Uterus (tissue), 4 donors: Measurements from ENCODE around the gene SUCLG2. TPM values are rescaled to one million over a fixed set of nuclear protein-coding genes. Genes with fewer than 3 reads are reported as not detected.

Experiments
- DNase-seq, 2 donors: peaks; one replicate each; pipeline ENCODE4 v3.0.0-alpha.2; 2019 to 2020
- H3K27ac ChIP-seq, 2 donors: fragments of 200-600 bp; sonication (generic); 1 replicate in 1 of 2; 2 replicates in 1 of 2; pipeline ENCODE4 v1.5.1; 2016 to 2018
- H3K27me3 ChIP-seq, 2 donors: fragments of 200-600 bp; sonication (generic); one replicate each; pipeline ENCODE4 v1.5.1; 2018 to 2019; ENCODE audit warnings: control low read depth in 1 of 2
- H3K36me3 ChIP-seq, 2 donors: fragments of 200-600 bp; sonication (generic); one replicate each; pipeline ENCODE4 v1.5.1; 2019; ENCODE audit warnings: control low read depth in 1 of 2
- H3K4me1 ChIP-seq, 2 donors: fragments of 200-600 bp; sonication (generic); one replicate each; pipeline ENCODE4 v1.5.1; 2018 to 2019; ENCODE audit warnings: control low read depth in 1 of 2
- H3K4me3 ChIP-seq, 2 donors: fragments of 200-600 bp; sonication (generic); 1 replicate in 1 of 2; 2 replicates in 1 of 2; pipeline ENCODE4 v1.5.1; 2018 to 2019; ENCODE audit warnings: mild to moderate bottlenecking in 1 of 2
- H3K9me3 ChIP-seq, 2 donors: fragments of 200-600 bp; sonication (generic); one replicate each; pipeline ENCODE4 v1.5.1; 2019; ENCODE audit warnings: control low read depth in 1 of 2
- POLR2A ChIP-seq, 2 donors: fragments of 450-650 bp; IDR thresholded peaks; one replicate each; pipeline ENCODE4 v1.6.1; 2016; ENCODE audit warnings: antibody characterized with exemption in 2 of 2, mild to moderate bottlenecking in 1 of 2, moderate library complexity in 1 of 2
- intact Hi-C: fragments of 100-400 bp; cut with DNase I; formaldehyde crosslinking; loops from one replicate; pipeline ENCODE4 v1.15.1; 2023; ENCODE audit warnings: low total_unique reads
- total RNA-seq, 4 donors: library from RNA; depleted of rRNA in 3 of 4; stranded (reverse); fragments of >200 nt in 3 of 4; gene quantifications; one replicate each; pipeline versions ENCODE4 v1.1.0 to v1.2.4, GENCODE V29; 2014 to 2023
- TF ChIP-seq, protein P1 (sequence below), 4 experiments: fragments of 200-600 bp in 2 of 4; fragments of 450-650 bp in 2 of 4; sonication (generic) in 2 of 4; IDR thresholded peaks; one replicate each; pipeline ENCODE4 v1.5.1; 2016 to 2019; ENCODE audit warnings: antibody characterized with exemption in 4 of 4, mild to moderate bottlenecking in 2 of 4, moderate library complexity in 1 of 4
- donor health status: DM: yes; HTN: yes; CAD: no.

SUCLG2 gene
- total RNA-seq, 4 donors from 2014 or later = 30.5 to 77.0 (median 45.2) TPM

DNA sequence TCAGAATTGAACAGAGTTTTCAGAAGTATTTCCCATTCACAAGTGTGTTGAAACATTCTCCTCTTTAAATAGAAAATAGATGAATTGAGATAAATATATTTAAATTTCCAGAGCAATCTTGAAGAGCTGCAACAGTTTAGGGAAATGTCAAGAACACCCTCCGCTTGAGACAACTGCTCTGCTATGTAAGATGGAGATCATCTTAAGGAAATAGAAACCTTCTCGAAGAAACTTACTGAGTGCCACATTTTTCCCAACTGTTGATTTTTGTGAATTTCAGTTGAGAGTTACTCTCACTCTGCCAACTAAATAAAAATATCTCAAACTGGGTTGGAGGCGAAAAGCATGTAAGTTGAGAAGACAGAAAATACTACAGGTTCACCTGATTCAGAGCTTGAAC is 78.0 kb downstream of the SUCLG2 start:
- intact Hi-C loops = no loop called here
- Histone ChIP-seq H3K27ac (no peak overlapping the region), H3K9me3 (no peaks in the 10 kb centered on the region), H3K4me1 (no peaks in the 10 kb centered on the region), H3K27me3 (no peaks in the 10 kb centered on the region), H3K4me3 (no peak overlapping the region), H3K36me3 (no peaks in the 10 kb centered on the region)
- no peak for DNase-seq
- TF ChIP-seq, protein P1, sequence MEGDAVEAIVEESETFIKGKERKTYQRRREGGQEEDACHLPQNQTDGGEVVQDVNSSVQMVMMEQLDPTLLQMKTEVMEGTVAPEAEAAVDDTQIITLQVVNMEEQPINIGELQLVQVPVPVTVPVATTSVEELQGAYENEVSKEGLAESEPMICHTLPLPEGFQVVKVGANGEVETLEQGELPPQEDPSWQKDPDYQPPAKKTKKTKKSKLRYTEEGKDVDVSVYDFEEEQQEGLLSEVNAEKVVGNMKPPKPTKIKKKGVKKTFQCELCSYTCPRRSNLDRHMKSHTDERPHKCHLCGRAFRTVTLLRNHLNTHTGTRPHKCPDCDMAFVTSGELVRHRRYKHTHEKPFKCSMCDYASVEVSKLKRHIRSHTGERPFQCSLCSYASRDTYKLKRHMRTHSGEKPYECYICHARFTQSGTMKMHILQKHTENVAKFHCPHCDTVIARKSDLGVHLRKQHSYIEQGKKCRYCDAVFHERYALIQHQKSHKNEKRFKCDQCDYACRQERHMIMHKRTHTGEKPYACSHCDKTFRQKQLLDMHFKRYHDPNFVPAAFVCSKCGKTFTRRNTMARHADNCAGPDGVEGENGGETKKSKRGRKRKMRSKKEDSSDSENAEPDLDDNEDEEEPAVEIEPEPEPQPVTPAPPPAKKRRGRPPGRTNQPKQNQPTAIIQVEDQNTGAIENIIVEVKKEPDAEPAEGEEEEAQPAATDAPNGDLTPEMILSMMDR (IDR thresholded peaks at IDR 0.05) = no peak
- no peak for TF ChIP-seq POLR2A (IDR thresholded peaks at IDR 0.05)

DNA sequence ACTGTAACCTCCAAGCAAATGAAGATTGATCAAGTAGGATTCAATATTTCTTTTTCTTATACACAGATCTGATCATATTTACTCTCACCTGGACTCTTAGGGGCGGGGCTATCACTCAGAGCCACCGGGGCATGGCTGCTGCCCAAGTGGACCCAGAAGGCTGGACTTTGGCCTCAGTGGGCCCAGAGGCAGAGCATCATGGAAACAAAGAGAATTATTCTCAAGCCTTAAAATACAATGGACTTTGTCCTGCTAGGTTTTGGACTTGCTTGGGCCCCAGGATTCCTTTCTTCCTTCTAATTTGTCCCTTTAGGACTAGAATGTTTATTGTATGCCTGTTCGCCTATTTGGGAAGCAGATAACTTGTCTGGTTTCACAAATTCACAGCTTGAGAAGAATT is 85.1 kb downstream of the SUCLG2 start:
- H3K27me3 ChIP-seq = no peaks in the 10 kb centered on the region

DNA sequence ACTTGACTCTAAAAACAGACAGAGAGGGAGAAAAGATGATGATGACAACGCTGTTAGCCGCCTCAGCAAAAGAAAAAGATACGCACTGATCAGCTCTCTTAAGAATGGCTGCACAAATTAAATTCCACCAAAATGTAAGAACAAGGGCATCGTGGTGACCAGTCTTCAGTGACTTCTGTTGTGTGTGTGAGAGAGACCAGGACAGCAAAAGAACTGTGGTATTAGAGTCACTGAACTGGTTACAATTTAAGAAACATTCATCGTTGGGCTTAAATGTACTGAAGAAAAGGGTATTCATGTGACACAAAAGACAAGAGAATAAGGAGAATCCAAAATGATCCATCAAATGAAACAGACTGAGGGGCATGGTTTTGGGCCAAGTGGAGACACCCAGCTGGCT is 86.5 kb downstream of the SUCLG2 start:
- no peak for DNase-seq
- no peak overlapping the region for H3K27ac ChIP-seq
- no peaks in the 10 kb centered on the region for H3K9me3 ChIP-seq
- no peaks in the 10 kb centered on the region for H3K36me3 ChIP-seq
- TF ChIP-seq, protein P1 (IDR thresholded peaks at IDR 0.05) = no peak
- TF ChIP-seq POLR2A (IDR thresholded peaks at IDR 0.05) = no peak
- H3K4me3 ChIP-seq = no peak overlapping the region
- H3K4me1 ChIP-seq = no peaks in the 10 kb centered on the region
- no peaks in the 10 kb centered on the region for H3K27me3 ChIP-seq
- intact Hi-C loops = no loop called here

More for the DNA sequence above, 85.1 kb downstream of the SUCLG2 start:
- no peaks in the 10 kb centered on the region for H3K4me1 ChIP-seq
- H3K4me3 ChIP-seq = no peak overlapping the region
- intact Hi-C loops = no loop called here
- TF ChIP-seq POLR2A (IDR thresholded peaks at IDR 0.05) = no peak
- TF ChIP-seq, protein P1 (IDR thresholded peaks at IDR 0.05) = no peak
- no peak overlapping the region for H3K27ac ChIP-seq
- DNase-seq = no peak
- no peaks in the 10 kb centered on the region for H3K9me3 ChIP-seq
- H3K36me3 ChIP-seq = no peaks in the 10 kb centered on the region

DNA sequence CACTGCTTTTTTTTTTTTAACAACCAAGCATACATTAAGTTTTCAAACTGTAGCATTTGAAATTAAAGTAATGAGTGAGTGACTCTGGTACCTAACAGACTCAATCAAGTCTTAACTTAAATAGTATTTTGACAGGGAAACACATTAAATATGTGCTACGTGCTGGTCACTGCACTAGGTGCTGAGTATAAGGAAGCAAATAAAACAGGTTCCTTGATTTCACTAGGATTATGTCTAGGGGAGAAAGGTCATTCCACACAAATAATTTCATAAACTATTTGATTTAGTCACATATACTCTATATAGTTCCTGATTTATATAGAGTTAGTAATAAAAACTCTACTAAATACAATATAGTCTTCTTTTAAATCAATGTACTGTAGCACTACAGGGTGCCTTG is 89.4 kb downstream of the SUCLG2 start:
- no peak overlapping the region for H3K27ac ChIP-seq
- H3K36me3 ChIP-seq = no peaks in the 10 kb centered on the region
- no peaks in the 10 kb centered on the region for H3K9me3 ChIP-seq
- TF ChIP-seq, protein P1 (IDR thresholded peaks at IDR 0.05) = no peak
- no peak for TF ChIP-seq POLR2A (IDR thresholded peaks at IDR 0.05)
- no peak for DNase-seq
- H3K4me1 ChIP-seq = no peaks in the 10 kb centered on the region
- H3K4me3 ChIP-seq = no peak overlapping the region
- H3K27me3 ChIP-seq = no peaks in the 10 kb centered on the region
- intact Hi-C loops = no loop called here

DNA sequence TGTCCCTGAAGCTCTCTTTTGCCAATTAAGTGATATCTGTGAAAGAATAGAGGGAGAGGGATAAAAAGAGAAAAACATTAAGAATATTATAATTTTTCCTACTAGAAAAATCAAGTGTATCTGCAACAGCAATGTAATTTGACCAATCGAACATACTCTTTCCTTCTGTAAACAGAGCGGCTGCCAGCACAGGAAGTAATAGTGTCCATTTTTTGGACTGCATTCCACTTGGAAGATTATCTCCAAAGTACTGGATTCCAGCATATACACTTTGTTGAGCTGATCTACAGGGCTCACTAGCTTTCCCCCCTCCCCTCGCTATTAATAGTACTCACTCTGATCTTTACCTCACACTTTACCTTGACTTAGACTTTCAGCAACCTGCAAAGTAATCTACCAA is 90.4 kb downstream of the SUCLG2 start:
- Histone ChIP-seq H3K27ac (no peak overlapping the region), H3K36me3 (no peaks in the 10 kb centered on the region)

More for the DNA sequence above, 90.4 kb downstream of the SUCLG2 start:
- H3K4me3 ChIP-seq = no peak overlapping the region
- no peak for DNase-seq
- TF ChIP-seq POLR2A (IDR thresholded peaks at IDR 0.05) = no peak
- TF ChIP-seq, protein P1 (IDR thresholded peaks at IDR 0.05) = no peak
- no peaks in the 10 kb centered on the region for H3K27me3 ChIP-seq
- H3K9me3 ChIP-seq = no peaks in the 10 kb centered on the region
- intact Hi-C loops = no loop called here
- no peaks in the 10 kb centered on the region for H3K4me1 ChIP-seq
